SK-N-DZ (cell line): ENCODE data around the gene CCDC24.

Source experiments
- DNase-seq: peaks from one replicate; pipeline ENCODE4 v3.0.0-alpha.2; 2015; ENCODE audit warnings: low spot score

Gene CCDC24

DNA sequence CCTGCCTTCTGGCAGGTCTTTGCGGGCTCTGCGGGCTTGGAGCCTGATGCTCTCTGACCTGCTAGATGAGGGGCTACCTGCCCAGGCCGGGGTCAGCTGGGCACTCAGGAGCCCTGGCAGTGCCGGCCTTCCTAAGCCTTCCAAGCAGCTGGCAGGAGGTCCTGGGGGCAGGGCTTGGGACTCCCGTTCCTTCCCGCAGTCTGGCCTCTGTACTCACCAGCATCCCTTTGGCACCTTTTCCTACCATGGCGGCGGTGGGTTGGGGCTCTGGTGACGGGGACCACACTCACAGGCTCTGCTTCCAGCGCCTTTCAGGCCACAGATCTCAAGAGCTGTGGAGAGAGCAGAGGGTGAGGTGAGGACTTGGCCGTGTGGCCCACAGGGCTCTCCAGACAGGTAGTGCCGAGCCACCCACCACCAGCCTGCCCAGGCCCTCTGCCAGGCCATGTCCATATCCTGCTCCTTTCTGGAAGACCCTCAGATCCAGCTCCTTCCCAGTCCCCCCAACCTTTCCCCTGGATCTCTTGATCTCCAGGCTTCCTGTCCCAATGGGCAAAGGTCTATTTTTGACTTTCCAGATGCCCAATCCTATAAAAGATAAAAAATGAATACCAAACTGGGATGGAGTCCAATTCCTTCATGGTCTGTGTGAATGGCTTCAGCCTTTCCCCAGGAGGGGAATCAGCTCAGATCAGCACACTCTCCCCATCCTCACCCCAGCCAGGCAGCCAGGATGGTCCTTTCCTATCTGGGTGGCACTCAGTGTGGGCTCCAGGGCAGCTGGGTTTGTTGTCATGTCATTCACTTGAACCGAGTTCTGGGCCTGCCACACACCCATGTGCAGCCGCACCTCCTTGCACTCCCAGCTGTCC is 32.9 kb downstream of the CCDC24 start:
- DNase-seq = no peak

DNA sequence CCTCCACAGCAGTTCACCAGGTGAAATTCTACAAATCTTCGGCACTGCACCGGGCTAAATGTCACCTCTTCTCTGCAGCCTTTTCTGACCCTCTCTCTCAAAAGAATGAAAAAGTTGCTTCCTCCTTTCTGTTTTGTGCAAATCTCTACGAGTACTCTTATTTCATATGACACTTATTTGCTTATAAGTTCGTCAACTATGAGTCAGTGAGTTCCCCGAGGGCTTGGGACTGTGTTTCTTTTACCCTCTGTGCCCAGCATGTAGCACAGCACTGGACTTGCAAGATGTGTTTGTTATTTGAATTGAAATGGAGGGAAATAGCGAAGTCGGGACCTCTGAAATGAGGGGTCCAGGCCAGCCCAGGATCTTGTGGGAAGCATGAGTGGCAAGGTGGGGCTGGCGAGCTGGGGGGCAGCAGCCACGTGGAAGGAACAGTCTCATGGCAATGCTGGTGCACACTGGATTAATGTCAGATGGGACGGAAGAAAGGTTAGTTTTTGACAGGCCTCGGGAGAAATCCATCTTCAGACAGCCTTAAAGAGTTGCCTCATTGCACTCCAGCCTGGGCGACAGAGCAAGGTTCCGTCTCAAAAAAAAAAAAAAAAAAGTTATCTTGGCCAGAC is 33.6 kb downstream of the CCDC24 start:
- no peak for DNase-seq

DNA sequence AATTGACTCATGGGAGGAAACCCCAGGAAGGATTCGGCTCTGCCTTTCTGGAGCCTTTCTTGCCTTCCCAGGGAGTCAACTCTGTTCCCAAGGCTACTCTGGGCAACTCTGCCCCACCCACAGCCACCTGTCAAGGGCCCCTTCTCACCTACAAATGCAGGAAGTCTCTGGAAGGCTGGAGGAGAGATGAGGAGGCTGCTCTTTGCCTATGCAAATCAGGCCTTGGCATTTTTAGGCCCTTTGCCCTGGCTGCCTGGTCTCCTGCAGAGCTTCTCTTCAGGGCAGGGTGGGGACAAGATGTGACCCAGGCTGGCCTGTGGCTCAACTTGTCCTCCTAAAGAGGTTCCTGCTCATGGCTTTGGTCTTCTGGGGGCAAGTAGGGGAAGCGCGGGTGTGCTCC is 34.4 kb downstream of the CCDC24 start:
- DNase-seq = no peak

DNA sequence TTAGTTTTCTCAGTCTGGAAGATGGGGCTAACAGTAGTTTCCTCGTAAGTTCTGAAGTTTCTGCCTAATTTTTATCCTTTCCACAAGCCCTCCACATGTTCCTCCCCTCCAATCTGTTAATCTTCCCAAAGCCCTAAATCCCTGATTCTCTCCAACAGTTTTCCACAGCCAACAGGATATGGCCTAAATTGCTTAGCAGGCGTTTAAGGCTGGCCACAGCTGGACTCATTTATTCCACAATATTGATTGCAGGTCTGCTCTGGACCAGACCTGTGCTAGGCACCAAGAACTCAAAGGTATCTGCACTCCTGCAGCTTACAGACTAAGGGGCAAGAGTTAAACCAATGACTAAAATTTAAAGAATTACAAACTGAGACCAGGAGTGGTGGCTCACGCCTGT is 35.9 kb downstream of the CCDC24 start:
- DNase-seq = no peak

DNA sequence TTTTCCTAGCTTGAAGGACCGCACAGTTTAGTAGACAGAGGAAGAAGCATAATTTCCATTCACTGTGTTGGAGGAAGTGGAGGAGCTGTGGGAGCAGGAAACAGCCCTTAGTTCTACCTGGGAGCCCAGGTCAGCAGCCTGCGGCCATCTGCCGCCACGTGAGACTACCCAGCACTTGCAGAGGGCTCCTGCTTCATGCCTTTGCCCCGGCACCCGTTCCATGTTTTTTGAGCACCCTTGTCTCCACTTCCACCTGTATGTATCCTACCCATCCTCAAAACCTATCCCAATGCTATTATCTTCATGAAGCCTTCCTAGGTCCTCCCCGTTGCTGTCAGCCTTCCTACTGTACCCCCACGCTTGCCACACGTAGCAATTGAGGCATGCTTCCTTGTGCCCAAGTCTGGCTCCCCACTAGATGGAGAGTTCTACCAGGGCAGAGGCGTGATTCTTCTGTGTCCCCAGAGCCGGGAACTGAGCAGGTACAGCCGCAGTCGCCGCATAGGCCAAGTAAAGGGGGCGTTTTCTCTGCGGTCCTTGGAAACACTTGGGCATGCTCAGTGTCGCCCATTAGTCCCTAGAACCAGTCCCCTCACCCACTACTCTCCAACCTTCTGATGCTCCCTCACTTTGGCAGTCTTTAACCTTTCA is 38.0 kb downstream of the CCDC24 start:
- DNase-seq = no peak

DNA sequence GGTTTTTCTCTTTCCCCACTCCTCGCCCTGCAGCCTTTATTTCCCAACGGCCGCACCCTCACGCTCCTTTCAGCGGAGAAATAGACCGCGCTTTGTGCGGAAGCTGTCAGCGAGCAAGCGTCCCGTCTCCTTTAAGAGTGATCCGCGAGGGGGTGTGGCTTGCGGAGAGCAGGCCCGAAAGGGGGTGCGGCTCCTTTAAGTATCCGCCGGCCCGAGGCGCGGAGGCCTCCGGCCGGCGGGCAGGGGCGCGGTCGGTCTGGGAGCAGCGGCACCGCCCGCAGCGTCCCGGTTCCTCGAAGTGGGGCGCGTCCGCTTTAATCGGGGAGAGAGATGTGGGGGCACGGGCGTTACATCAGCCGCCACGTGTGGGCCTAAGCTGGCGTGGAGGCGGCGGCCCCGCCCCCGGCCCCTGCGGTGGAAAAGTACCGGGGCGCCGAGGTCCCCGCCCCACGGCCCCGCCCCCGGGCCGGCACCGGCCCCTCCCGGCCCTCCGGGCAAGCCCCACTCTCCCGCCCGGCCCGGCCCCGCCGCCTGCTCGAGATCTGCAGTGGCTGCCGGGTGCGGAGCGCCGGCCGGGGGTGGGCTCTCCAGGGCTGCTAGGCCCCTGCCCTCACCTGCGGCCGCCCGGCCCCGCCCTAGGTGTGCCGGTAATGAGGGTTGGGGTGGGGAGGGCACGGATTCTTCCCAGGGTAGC is 38.7 kb downstream of the CCDC24 start:
- DNase-seq = peak; percentile 88

DNA sequence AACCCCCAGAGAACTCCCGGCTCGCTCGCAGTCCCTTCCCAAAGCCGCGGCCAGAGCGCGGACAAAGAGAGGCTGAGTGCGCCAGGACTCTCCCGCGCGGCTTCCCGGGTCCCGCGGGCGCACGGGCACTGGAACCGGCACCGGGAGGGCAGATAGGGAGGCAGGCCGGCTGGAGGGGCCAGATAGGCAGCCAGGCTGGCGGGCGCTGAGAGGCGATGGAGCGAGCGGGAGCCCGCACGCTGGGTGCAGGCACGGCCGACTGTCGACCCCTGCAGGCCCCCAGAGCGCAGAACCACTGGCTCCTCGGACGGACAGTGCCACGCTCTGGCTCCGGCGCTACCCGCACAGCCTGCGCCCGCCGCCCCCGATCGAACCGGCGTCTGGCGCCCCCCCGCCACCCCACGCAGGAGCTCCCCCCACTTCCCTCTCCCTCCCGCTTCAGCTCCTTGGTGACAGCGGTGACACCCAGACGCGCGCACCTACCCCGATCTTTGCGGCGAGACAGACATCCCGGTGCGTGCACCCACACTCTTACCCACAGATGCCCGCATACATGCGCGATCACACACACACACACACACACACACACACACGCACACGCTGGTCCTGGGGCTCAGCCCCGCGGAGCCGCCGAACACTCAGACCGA is 39.3 kb downstream of the CCDC24 start:
- peak; percentile 62 for DNase-seq

DNA sequence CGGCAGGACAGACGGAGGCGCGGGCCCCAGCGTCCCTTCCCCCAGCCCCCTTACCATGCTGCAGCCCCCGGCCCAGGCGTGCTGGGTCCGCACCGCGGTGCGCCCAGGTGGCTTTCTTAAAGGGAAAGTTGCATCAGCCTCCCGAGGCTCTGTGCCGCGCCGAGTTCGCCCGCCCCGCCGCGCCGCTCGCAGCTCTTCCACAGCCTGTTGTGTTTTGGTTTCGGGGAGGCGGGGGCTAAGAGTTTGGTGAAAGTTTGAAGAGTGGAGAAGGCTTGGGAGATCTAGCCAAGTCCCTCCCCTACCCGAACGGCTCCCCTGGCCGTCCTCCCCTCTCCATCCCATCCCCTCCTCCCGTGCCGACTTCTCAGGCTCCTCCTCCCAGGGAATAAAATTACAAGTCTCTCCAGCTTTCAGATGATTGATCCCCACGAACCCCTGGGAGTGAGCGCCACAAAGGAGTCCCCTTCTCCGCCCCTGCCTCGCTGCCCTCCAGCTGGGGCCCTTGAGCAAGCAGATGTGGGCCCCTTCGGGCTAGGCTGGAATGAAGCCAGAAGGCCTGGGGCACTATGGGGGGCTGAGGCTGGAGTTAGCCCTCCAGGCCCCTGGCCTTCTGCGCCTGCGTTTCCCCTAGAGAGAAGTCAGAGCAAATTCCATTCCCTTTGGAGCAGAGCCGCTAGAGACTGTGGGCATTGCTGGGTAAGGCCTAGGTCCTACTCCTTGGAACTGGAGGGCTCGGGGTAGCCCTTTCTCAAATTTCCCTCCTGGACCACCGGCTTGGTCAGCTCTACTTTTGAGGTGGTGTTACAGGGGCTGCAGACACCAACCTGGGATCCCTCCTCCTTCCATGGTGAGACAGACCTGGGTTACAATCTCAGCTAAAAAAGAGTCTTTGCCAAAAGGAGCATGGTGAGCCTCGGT is 40.1 kb downstream of the CCDC24 start, which contains the start of gene SLC6A9:
SLC6A9 (minus strand) TSS at position 211 of the 918 bp plus-strand sequence. CDS start 7,185 bp downstream, outside the sequence.
- peak; percentile 42 for DNase-seq

DNA sequence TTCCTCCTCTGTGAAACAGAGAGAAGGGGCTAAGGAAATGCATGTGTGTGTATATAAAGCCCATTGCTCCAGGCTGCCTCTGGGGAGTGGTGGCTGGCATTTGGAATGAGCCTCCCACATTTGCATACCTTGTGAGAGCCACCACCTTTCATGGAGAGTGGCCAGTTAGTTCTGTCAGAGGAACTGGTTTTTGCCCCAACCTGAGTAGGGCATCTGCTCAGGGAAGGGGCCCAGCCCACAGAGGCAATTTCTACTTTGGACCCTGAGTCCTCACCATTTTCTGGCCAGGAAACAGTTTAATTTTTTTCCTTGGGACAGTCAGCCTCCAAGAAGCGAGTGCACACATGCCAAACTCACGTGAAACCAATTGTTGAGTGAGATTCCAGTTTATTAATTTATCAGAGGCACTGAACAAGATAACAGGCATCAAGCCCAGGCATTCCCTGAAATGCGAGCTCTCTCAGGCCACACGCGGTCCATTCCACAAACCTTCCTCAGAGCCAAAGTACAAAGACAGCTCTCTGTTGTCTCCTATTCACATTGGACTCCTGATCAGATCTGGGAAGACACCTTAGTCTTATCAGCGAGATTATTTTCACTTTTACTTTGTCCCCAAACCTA is 40.9 kb downstream of the CCDC24 start:
- DNase-seq = no peak

DNA sequence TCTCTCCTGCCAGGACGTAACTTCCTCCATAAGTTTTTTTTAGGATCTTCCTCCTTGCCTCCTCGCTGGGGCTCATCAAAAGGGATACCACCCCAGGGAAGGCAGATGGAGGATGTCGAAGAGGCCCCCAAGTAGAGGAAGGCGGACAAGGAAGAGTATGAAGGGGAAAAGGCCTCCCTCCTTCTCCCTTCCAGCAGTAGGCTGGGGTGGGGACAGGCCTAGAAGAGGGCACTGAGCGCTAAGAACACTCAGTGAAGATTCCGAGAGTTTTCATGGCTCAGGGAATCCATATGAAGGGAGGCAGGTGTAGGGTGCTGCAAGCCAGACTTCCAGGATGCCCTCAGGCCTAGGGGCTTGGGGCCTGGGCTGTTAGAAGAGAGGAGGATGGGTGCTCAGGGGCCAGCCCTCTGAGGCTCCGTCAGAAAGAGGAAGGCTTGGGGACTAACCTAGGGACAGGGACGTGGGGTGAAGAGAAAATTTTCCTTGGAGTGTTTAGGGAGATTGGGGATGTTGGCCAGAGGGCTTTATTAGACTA is 41.7 kb downstream of the CCDC24 start:
- DNase-seq = no peak

DNA sequence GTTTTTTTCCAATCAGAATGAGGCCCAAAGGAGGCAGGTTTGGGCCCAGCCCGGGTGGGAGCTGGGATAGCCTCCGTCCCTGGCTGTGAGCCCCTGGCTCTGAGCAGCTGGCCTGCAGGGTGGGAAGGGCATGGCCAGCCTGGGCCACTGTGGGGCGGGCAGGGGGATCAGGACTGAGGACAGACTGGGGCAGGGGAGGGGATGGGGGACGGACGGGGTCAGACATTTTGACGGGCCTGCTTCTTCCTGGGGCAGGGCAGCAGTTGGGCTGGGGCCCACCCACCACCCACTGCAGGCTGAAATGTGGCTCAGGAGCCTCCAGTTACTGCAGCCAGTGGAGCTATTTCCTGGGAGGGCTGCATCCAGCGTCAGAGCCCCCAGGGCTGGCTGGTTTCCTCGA is 42.4 kb downstream of the CCDC24 start:
- DNase-seq = no peak

DNA sequence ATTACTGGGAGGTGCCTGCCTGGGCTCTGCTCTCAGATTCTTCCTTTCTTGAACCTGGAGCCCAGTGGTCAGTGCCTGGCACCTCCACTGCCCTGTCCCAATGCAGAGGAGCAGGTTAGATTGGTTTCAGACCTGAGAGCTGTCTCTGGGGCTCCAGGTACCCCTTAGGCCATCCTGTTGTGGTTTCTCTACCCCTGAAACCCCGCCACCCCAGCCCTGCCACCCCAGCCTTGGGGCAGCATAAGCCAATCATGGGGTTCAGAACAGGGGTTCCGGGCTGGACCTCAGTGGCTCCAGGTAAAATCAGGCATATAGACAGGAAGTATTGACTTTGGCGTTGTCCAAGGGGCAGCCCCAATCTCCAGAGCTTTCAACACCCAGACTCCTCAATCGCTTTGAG is 43.0 kb downstream of the CCDC24 start:
- DNase-seq = no peak

DNA sequence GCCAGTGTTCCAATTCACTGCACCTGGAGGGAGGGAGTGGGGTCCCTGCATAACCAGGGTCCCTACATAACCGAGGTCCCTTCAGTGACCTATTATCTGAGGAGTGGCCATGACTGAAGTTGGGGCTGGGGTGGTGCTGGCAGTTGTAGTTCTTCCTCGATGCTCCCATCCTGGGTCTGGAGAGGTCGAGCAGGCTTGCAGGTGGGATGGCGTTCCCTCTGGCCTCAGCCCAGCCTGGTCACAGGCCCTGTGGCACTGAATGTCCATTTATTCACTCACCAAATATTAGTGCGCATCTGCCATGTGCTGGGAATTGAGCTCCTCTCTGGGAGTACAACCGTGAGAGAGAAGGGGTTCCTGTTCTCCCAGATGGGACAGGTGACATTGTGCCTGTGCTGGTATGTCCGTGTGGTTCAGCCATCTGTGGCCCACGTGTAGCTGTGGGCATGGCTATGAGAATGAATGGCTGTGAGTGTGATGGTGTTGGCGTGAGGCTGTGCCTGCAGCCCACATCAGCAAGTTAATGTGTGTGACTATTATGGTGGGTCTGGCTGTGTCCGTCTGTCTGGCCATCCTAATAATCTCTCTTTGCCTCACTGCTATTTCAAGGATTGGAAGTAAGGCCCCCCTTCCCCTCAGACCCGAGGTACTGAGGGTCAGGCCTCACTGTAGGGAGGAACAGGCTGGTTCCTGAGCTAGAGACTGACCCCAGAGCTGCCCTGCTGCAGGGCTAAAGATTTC is 43.7 kb downstream of the CCDC24 start:
- no peak for DNase-seq

DNA sequence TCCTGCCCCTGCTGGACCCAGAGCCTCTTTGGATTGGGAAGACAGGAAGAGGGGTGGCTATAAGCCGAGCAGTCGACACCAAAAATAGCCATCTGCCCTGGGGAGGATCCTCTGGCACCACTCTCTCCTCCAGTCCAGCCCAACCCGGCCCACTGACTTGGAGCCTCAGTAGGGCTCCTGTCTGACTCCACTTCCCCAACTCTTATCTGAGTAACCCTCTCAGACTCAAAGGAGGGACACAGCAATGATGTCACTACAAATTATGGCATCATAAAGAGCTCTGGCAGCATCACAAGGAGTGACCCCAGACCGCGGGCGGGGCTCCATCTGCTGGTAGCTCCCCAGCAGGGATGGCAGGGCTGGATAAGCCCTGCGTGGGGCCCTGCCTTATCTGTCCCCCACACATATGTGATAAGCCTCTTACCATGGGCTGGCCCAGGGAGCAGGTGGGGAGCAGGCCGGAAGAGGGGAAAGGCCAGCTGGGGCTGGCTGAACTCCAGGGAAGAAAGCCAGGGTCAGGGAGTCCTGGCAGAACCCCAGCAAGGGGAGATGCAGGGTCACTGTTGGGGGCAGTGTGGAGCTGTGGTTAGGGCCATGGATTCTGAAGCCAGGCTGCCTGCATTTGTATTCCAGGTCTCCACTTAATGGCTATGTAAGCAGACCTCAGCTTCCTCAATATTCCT is 44.5 kb downstream of the CCDC24 start:
- no peak for DNase-seq

DNA sequence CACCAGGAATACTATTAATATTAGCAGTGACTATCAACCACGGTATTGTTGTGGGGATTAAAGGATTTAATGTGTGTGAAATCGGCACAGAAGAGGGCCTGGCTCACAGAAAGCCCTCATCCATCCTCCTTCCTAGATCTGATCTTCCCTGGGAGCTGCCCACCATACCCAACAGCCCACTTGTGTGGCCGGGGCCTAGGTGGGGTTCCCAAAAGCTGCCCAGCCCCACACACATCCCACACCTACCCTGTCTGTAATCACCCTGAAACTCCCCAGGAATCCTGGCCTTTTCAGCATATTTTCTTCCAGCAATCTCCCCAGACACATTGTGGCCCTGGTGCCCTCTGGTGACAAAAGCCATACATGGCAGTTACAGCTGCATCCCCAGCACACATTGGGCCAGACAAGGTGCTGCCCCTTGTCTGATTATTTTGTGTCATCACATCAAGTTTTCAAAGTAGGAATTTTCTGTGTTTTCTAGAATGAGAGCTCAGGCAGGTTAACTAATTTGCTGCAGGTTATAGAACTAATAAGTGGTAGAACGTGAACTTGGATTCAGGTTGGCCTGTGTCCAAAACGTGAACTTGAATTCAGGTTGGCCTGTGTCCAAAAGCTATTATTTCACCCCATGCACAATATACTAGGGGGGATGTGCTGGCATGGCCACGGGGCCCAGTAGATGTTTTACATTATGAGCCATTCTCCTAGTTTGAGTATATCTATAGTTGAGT is 45.2 kb downstream of the CCDC24 start:
- peak; percentile 67 for DNase-seq

DNA sequence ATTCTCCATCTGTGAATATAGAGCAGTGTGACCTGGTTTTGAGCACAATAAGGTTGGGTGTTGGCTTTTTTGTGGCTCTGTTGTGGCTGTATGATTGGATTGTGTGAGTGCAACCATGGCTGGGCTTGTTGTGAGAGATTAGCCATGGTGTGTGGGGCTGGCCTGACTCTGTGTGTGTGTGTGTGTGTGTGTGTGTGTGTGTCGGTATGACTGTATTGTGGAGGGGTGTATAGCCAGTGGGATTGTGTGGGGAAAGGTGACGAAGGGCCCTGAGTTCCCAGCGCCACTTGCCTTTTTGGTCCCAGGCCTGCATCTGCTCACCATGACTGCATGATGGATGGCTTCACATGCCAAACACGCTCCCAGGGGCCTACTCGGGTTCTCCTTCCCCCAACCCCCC is 45.8 kb downstream of the CCDC24 start:
- DNase-seq = no peak

DNA sequence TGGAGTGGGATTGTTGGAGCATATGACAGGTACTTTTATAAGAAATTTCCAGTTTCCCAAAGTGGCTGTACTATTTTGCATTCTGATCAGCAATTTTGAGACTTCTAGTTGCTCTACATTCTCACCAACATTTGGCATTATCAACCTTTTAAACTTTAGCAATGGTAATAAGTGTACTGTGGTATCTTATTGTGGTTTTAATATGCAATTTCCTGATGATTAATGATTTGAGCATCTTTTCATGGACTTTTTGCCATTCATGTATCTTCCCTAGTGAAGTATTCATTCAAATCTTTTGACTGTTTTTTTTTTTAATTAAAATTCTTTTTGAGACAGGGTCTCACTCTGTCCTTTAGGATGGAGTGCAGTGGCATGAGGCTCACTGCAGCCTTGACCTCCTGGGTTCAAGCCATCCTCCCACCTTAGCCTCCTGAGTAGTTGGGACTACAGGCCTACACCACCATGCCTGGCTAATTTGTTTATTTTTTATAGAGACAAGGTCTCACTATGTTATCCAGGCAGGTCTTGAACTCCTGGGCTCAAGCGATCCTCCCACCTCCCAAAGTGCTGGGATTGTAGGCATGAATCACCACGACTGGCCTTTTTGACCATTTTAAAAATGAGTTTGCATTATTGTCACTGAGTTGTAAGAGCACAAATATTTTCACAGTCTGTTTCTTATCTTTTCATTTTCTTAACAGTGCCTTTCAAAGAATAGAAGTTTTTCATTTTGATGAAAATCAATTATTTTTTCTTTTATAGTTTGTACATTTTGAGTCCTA is 47.7 kb downstream of the CCDC24 start:
- DNase-seq = no peak
